Right lobe of liver (tissue), 4 donors: ENCODE data around the gene FMN2.

Experiments used
- CTCF ChIP-seq, 4 donors: fragments of 200-600 bp in 3 of 4; fragments of 450-650 bp in 1 of 4; IDR thresholded peaks; one replicate each; pipeline versions ENCODE4 v1.5.1 to v1.8.0; 2016 to 2022; ENCODE audit warnings: antibody characterized with exemption in 4 of 4, mild to moderate bottlenecking in 2 of 4
- POLR2A ChIP-seq: fragments of 450-650 bp; IDR thresholded peaks from one replicate; pipeline ENCODE4 v1.6.1; 2017; ENCODE audit warnings: antibody characterized with exemption, mild to moderate bottlenecking
- donor health status: DM: no; HTN: no; CAD: no.
- donor health status: DM: no; HTN: no; CAD: no.
- donor health status: DM: no; HTN: yes; CAD: no.

GRCh38 chr1:240256836-240257503 is 165.3 kb downstream of the FMN2 start:
- no peak for TF ChIP-seq CTCF (IDR thresholded peaks at IDR 0.05)
- TF ChIP-seq POLR2A = no peak
